Uterus (tissue), 4 donors: Measurements from ENCODE around the gene MAD1L1. TPM values are rescaled to one million over a fixed set of nuclear protein-coding genes. Genes with fewer than 3 reads are reported as not detected.

Experiments
- DNase-seq, 2 donors: peaks; one replicate each; pipeline ENCODE4 v3.0.0-alpha.2; 2019 to 2020
- H3K27ac ChIP-seq, 2 donors: fragments of 200-600 bp; sonication (generic); 1 replicate in 1 of 2; 2 replicates in 1 of 2; pipeline ENCODE4 v1.5.1; 2016 to 2018
- H3K27me3 ChIP-seq, 2 donors: fragments of 200-600 bp; sonication (generic); one replicate each; pipeline ENCODE4 v1.5.1; 2018 to 2019; ENCODE audit warnings: control low read depth in 1 of 2
- H3K36me3 ChIP-seq, 2 donors: fragments of 200-600 bp; sonication (generic); one replicate each; pipeline ENCODE4 v1.5.1; 2019; ENCODE audit warnings: control low read depth in 1 of 2
- H3K4me1 ChIP-seq, 2 donors: fragments of 200-600 bp; sonication (generic); one replicate each; pipeline ENCODE4 v1.5.1; 2018 to 2019; ENCODE audit warnings: control low read depth in 1 of 2
- H3K4me3 ChIP-seq, 2 donors: fragments of 200-600 bp; sonication (generic); 1 replicate in 1 of 2; 2 replicates in 1 of 2; pipeline ENCODE4 v1.5.1; 2018 to 2019; ENCODE audit warnings: mild to moderate bottlenecking in 1 of 2
- H3K9me3 ChIP-seq, 2 donors: fragments of 200-600 bp; sonication (generic); one replicate each; pipeline ENCODE4 v1.5.1; 2019; ENCODE audit warnings: control low read depth in 1 of 2
- CTCF ChIP-seq, 4 experiments: fragments of 200-600 bp in 2 of 4; fragments of 450-650 bp in 2 of 4; sonication (generic) in 2 of 4; IDR thresholded peaks; one replicate each; pipeline ENCODE4 v1.5.1; 2016 to 2019; ENCODE audit warnings: antibody characterized with exemption in 4 of 4, mild to moderate bottlenecking in 2 of 4, moderate library complexity in 1 of 4
- POLR2A ChIP-seq, 2 donors: fragments of 450-650 bp; IDR thresholded peaks; one replicate each; pipeline ENCODE4 v1.6.1; 2016; ENCODE audit warnings: antibody characterized with exemption in 2 of 2, mild to moderate bottlenecking in 1 of 2, moderate library complexity in 1 of 2
- intact Hi-C: fragments of 100-400 bp; cut with DNase I; formaldehyde crosslinking; loops from one replicate; pipeline ENCODE4 v1.15.1; 2023; ENCODE audit warnings: low total_unique reads
- total RNA-seq, 4 donors: library from RNA; depleted of rRNA in 3 of 4; stranded (reverse); fragments of >200 nt in 3 of 4; gene quantifications; one replicate each; pipeline versions ENCODE4 v1.1.0 to v1.2.4, GENCODE V29; 2014 to 2023
- donor health status: DM: yes; HTN: yes; CAD: no.

Gene MAD1L1
- total RNA-seq, 4 donors from 2014 or later: 13.3 to 37.4 (median 33.1) TPM

- H3K4me1 ChIP-seq: peaks cover 0 to 8% of the 10 kb centered on the region in 2 donors
- H3K4me3 ChIP-seq: no peak overlapping the region
- H3K27me3 ChIP-seq: no peaks in the 10 kb centered on the region
- intact Hi-C loops: no loop called here
- H3K9me3 ChIP-seq: no peaks in the 10 kb centered on the region
- H3K36me3 ChIP-seq: no peaks in the 10 kb centered on the region
- no peak for DNase-seq
- no peak overlapping the region for H3K27ac ChIP-seq
- TF ChIP-seq CTCF (IDR thresholded peaks at IDR 0.05): no peak
- TF ChIP-seq POLR2A (IDR thresholded peaks at IDR 0.05): no peak
These were observed 316.2 kb downstream of the MAD1L1 start for GRCh38 chr7:1916601-1916970.

GRCh38 chr7:1915956-1916600, 316.7 kb downstream of the MAD1L1 start:
- Histone ChIP-seq H3K27me3 (no peaks in the 10 kb centered on the region), H3K4me1 (peaks cover 0 to 8% of the 10 kb centered on the region in 2 donors), H3K9me3 (no peaks in the 10 kb centered on the region), H3K4me3 (no peak overlapping the region), H3K27ac (no peak overlapping the region), H3K36me3 (no peaks in the 10 kb centered on the region)
- no peak for DNase-seq
- intact Hi-C loops: no loop called here
- TF ChIP-seq CTCF (IDR thresholded peaks at IDR 0.05) (no peak), POLR2A (IDR thresholded peaks at IDR 0.05) (no peak)

GRCh38 chr7:1915326-1915725, 317.4 kb downstream of the MAD1L1 start:
- DNase-seq: no peak
- H3K36me3 ChIP-seq: no peaks in the 10 kb centered on the region
- no peaks in the 10 kb centered on the region for H3K9me3 ChIP-seq
- H3K27ac ChIP-seq: no peak overlapping the region
- no peak for TF ChIP-seq POLR2A (IDR thresholded peaks at IDR 0.05)
- no peak for TF ChIP-seq CTCF (IDR thresholded peaks at IDR 0.05)
- intact Hi-C loops: no loop called here
- no peak overlapping the region for H3K4me3 ChIP-seq
- H3K4me1 ChIP-seq: peaks cover 0 to 8% of the 10 kb centered on the region in 2 donors
- no peaks in the 10 kb centered on the region for H3K27me3 ChIP-seq

- H3K9me3 ChIP-seq: no peaks in the 10 kb centered on the region
- no peaks in the 10 kb centered on the region for H3K27me3 ChIP-seq
- no peaks in the 10 kb centered on the region for H3K36me3 ChIP-seq
- intact Hi-C loops: no loop called here
- no peak overlapping the region for H3K27ac ChIP-seq
- peaks cover 0 to 8% of the 10 kb centered on the region in 2 donors for H3K4me1 ChIP-seq
- H3K4me3 ChIP-seq: no peak overlapping the region
- no peak for DNase-seq
- no peak for TF ChIP-seq POLR2A (IDR thresholded peaks at IDR 0.05)
- no peak for TF ChIP-seq CTCF (IDR thresholded peaks at IDR 0.05)
These were observed 318.0 kb downstream of the MAD1L1 start for GRCh38 chr7:1914743-1915142.

GRCh38 chr7:1914321-1914720, 318.4 kb downstream of the MAD1L1 start:
- DNase-seq: peak; percentile 66 to 80
- no peak overlapping the region for H3K4me3 ChIP-seq
- no peaks in the 10 kb centered on the region for H3K27me3 ChIP-seq
- no peak for TF ChIP-seq CTCF (IDR thresholded peaks at IDR 0.05)
- TF ChIP-seq POLR2A (IDR thresholded peaks at IDR 0.05): no peak
- no peaks in the 10 kb centered on the region for H3K36me3 ChIP-seq
- no peak overlapping the region for H3K27ac ChIP-seq
- H3K4me1 ChIP-seq: peaks cover 0 to 8% of the 10 kb centered on the region in 2 donors
- intact Hi-C loops: no loop called here
- H3K9me3 ChIP-seq: no peaks in the 10 kb centered on the region
